HUES6 (cell line): ENCODE data around the gene RPS6KB1.
"Not testable (repeated sequence)": the region's sequence is repeated elsewhere in the genome, so short reads cannot be mapped to it uniquely, and the experiment has no call there.

Source experiments
- H3K27ac ChIP-seq: 2 replicates; pipeline ENCODE4 v1.7.0; 2013; ENCODE audit warnings: low read depth, mild to moderate bottlenecking, low read length, inconsistent platforms
- H3K27me3 ChIP-seq: 2 replicates; pipeline ENCODE4 v1.6.1; 2013; ENCODE audit warnings: low read length; ENCODE audit not compliant: control insufficient read depth, insufficient read depth
- H3K36me3 ChIP-seq: 2 replicates; pipeline ENCODE4 v1.6.1; 2013; ENCODE audit warnings: low read length; ENCODE audit not compliant: control insufficient read depth, insufficient read depth
- H3K4me1 ChIP-seq: 2 replicates; pipeline ENCODE4 v1.6.1; 2013; ENCODE audit warnings: low read length; ENCODE audit not compliant: control insufficient read depth, insufficient read depth
- H3K4me3 ChIP-seq: 2 replicates; pipeline ENCODE4 v1.5.1; 2013; ENCODE audit warnings: low read depth, low read length
- H3K9ac ChIP-seq: one replicate; pipeline ENCODE4 v1.6.1; 2013; ENCODE audit warnings: mild to moderate bottlenecking, low read length
- H3K9me3 ChIP-seq: 2 replicates; pipeline ENCODE4 v1.6.1; 2013; ENCODE audit warnings: low read depth, low read length; ENCODE audit not compliant: control insufficient read depth, insufficient read depth

The RPS6KB1 gene

GRCh38 chr17:59873414-59873813 is 19.5 kb upstream of the RPS6KB1 start:
- not testable (repeated sequence) for H3K9ac ChIP-seq, H3K9me3 ChIP-seq, H3K27ac ChIP-seq, H3K4me3 ChIP-seq, H3K27me3 ChIP-seq, H3K4me1 ChIP-seq
- H3K36me3 ChIP-seq: peaks cover 55% of the 10 kb centered on the region

DNA sequence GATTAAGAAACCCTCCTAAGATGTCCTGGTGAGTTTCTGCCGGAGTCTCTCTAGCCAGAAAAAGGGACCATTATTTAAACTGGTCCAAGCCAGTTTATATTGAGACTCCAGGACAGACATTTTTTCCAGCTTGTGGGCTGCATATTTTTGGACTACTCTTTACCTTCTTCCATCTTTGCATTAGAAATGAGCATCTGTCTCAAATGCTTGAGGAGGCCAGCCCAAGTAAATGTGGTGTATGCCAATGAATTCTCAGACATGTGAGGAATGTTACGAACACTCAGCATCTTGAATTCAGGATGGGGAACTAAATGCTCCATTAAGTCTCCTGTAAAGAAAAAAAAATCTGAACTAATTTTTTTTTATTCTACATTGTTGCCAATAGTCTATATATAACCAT is 18.5 kb upstream of the RPS6KB1 start:
- Histone ChIP-seq H3K9me3 (no peaks in the 10 kb centered on the region), H3K4me1 (no peaks in the 10 kb centered on the region), H3K27me3 (no peaks in the 10 kb centered on the region), H3K27ac (no peak overlapping the region), H3K9ac (no peak overlapping the region), H3K36me3 (peaks cover 59% of the 10 kb centered on the region), H3K4me3 (no peak overlapping the region)

- no peaks in the 10 kb centered on the region for H3K9me3 ChIP-seq
- H3K36me3 ChIP-seq: peaks cover 61% of the 10 kb centered on the region
- no peak overlapping the region for H3K9ac ChIP-seq
- H3K4me1 ChIP-seq: no peaks in the 10 kb centered on the region
- no peak overlapping the region for H3K4me3 ChIP-seq
- no peak overlapping the region for H3K27ac ChIP-seq
- no peaks in the 10 kb centered on the region for H3K27me3 ChIP-seq
Observed at GRCh38 chr17:59876107-59876506, 16.8 kb upstream of the RPS6KB1 start.

DNA sequence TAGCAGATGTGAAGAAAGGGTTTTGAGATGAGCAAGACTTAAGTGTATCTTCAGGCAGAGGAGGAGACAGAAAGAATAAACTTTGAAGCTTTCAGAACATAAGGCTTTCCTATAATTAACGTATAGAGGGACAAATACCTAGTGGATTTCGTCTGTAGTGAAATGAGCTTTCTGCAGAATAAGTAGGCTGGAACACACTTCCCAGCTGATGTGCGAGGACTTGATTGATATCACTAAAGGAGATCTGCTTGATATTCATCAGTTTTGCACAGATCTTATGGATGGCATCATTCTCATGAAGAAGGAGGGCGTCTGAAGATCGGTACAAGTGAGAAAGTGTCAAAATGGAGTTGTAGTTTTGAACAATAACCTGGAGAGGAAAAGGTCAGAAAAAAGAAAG is 15.0 kb upstream of the RPS6KB1 start:
- no peaks in the 10 kb centered on the region for H3K4me1 ChIP-seq
- no peak overlapping the region for H3K27ac ChIP-seq
- peaks cover 56% of the 10 kb centered on the region for H3K36me3 ChIP-seq
- H3K9ac ChIP-seq: no peak overlapping the region
- H3K4me3 ChIP-seq: no peak overlapping the region
- H3K9me3 ChIP-seq: no peaks in the 10 kb centered on the region
- no peaks in the 10 kb centered on the region for H3K27me3 ChIP-seq

- Histone ChIP-seq H3K36me3 (peaks cover 54% of the 10 kb centered on the region), H3K9ac (no peak overlapping the region), H3K4me1 (no peaks in the 10 kb centered on the region), H3K27ac (no peak overlapping the region), H3K9me3 (no peaks in the 10 kb centered on the region), H3K4me3 (no peak overlapping the region), H3K27me3 (no peaks in the 10 kb centered on the region)
Observed at GRCh38 chr17:59878624-59879023, 14.3 kb upstream of the RPS6KB1 start.

- H3K27me3 ChIP-seq: no peaks in the 10 kb centered on the region
- no peak overlapping the region for H3K27ac ChIP-seq
- no peak overlapping the region for H3K4me3 ChIP-seq
- no peak overlapping the region for H3K9ac ChIP-seq
- no peaks in the 10 kb centered on the region for H3K4me1 ChIP-seq
- no peaks in the 10 kb centered on the region for H3K9me3 ChIP-seq
- peaks cover 45% of the 10 kb centered on the region for H3K36me3 ChIP-seq
Observed at GRCh38 chr17:59884861-59885260, 8.1 kb upstream of the RPS6KB1 start.

DNA sequence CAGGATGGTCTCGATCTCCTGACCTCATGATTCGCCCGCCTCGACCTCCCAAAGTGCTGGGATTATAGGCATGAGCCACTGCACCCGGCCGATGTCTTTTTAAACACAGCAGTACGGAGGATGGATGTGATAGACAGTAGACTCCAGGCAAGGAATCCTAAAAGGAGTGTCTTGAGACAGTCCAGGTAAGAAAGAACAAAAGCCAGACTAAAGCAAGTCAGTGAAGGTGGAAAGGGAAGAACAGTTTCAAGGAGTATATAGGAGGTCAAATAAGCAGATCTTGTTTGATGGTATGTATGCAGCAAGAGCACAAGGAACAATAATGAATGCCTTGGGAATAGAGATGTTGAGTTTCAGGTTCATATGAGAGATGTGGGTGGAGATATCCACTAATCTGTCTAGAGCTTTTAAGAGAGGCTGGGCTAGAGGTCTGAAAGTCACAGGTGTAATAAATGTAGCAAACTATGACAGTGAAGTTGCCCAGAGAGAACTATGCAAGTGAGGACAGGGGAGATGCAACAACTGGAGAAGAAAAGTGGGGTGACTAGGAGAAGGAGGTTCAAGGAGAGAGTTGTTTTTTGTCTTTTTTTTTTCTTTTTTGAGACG is 4.7 kb upstream of the RPS6KB1 start:
- Histone ChIP-seq H3K9ac (no peak overlapping the region), H3K9me3 (no peaks in the 10 kb centered on the region), H3K4me1 (no peaks in the 10 kb centered on the region), H3K36me3 (peaks cover 39% of the 10 kb centered on the region), H3K4me3 (no peak overlapping the region), H3K27me3 (no peaks in the 10 kb centered on the region), H3K27ac (no peak overlapping the region)

- Histone ChIP-seq H3K27ac (no peak overlapping the region), H3K9me3 (no peaks in the 10 kb centered on the region), H3K36me3 (peaks cover 22% of the 10 kb centered on the region), H3K27me3 (no peaks in the 10 kb centered on the region), H3K9ac (no peak overlapping the region), H3K4me1 (no peaks in the 10 kb centered on the region), H3K4me3 (no peak overlapping the region)
Observed at GRCh38 chr17:59890720-59891119, 2.2 kb upstream of the RPS6KB1 start.

- Histone ChIP-seq H3K4me1 (no peaks in the 10 kb centered on the region), H3K36me3 (peaks cover 12% of the 10 kb centered on the region), H3K9me3 (no peaks in the 10 kb centered on the region), H3K27me3 (no peaks in the 10 kb centered on the region), H3K9ac (peak overlapping the region; percentile 75), H3K27ac (no peak overlapping the region), H3K4me3 (peak overlapping the region; percentile 84)
Observed at GRCh38 chr17:59892251-59892923, 534 bp upstream of the RPS6KB1 start.

DNA sequence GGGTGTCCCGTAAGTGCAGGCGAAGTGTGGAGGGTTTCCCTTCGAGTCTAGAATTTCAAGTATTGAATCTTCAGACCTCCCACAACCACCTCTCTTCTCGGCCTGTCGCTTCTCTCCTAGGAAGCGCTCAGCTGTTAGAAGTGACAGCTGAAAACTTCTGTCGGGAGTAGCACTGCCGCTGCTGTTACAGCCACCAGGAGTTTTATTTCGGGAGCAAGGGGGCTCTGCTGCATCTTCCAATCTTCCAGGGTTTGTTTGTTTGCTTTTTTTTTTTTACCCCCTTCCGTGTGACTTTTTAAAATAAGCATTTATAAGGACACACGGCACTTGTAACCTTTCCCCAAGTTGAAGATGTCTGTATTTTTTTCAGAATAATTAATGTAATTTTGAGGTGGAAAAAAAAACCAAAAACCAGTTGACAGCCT is 767 bp downstream of the RPS6KB1 start:
- Histone ChIP-seq H3K36me3 (peaks cover 3% of the 10 kb centered on the region; the same call in 1 of the 2 replicates), H3K27ac (no peak overlapping the region), H3K4me3 (peak overlapping the region; percentile 84), H3K9me3 (no peaks in the 10 kb centered on the region), H3K4me1 (no peaks in the 10 kb centered on the region), H3K27me3 (no peaks in the 10 kb centered on the region), H3K9ac (peak overlapping the region; percentile 65)

DNA sequence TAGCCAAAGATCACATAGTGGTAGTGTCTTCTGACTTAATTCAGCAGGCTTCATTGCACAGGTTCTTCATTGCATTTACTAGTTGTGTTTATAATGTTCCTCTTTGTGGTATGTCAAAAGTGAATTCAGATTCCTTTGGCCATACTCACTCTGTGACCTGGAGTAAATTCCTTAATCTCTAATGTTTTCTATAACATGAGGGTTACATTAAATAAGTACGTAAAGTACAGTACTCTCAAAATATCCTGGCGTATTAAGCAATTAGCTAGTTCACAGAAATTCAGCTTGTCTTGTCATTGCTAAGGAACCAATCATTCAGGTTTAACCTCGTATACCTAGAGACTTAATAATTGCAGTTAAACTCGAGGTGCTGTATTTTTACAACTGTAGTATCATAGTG is 4.2 kb downstream of the RPS6KB1 start:
- Histone ChIP-seq H3K27ac (no peak overlapping the region), H3K4me1 (no peaks in the 10 kb centered on the region), H3K36me3 (no peaks in the 10 kb centered on the region), H3K27me3 (no peaks in the 10 kb centered on the region), H3K4me3 (no peak overlapping the region), H3K9me3 (no peaks in the 10 kb centered on the region), H3K9ac (no peak overlapping the region)
